ENCODE measurements around the gene IRF7.

GRCh38 chr11:627308-627576 is 11.5 kb upstream of the IRF7 start:
- TF ChIP-seq, protein P1, sequence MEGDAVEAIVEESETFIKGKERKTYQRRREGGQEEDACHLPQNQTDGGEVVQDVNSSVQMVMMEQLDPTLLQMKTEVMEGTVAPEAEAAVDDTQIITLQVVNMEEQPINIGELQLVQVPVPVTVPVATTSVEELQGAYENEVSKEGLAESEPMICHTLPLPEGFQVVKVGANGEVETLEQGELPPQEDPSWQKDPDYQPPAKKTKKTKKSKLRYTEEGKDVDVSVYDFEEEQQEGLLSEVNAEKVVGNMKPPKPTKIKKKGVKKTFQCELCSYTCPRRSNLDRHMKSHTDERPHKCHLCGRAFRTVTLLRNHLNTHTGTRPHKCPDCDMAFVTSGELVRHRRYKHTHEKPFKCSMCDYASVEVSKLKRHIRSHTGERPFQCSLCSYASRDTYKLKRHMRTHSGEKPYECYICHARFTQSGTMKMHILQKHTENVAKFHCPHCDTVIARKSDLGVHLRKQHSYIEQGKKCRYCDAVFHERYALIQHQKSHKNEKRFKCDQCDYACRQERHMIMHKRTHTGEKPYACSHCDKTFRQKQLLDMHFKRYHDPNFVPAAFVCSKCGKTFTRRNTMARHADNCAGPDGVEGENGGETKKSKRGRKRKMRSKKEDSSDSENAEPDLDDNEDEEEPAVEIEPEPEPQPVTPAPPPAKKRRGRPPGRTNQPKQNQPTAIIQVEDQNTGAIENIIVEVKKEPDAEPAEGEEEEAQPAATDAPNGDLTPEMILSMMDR (conservative IDR thresholded peaks at IDR 0.05; ENCODE audit: low read depth, low read length) = no peak
- no peak for TF ChIP-seq EZH2 (IDR thresholded peaks at IDR 0.05; ENCODE audit: borderline replicate concordance, low read depth, low read length, poor library complexity, severe bottlenecking)

Measured in A673 (cell line).